Measurements from ENCODE around the gene DCAF10.
"Not testable (repeated sequence)": the region's sequence is repeated elsewhere in the genome, so short reads cannot be mapped to it uniquely, and the experiment has no call there.

DCAF10 gene

GRCh38 chr9:37778534-37778933 lies 22.1 kb upstream of the DCAF10 start:
- Mint-ChIP-seq H3K4me1 (peaks cover 35% of the 10 kb centered on the region), H3K4me3 (no peak overlapping the region), H3K36me3 (peaks cover 21% of the 10 kb centered on the region), H3K9me3 (no peaks in the 10 kb centered on the region), H3K27me3 (no peaks in the 10 kb centered on the region), H3K27ac (no peak overlapping the region)

GRCh38 chr9:37784291-37784615 lies 16.3 kb upstream of the DCAF10 start:
- no peaks in the 10 kb centered on the region for H3K9me3 Mint-ChIP-seq
- peaks cover 43% of the 10 kb centered on the region for H3K4me1 Mint-ChIP-seq
- H3K27me3 Mint-ChIP-seq, result no peaks in the 10 kb centered on the region
- peak overlapping the region; percentile 97 for H3K27ac Mint-ChIP-seq
- H3K36me3 Mint-ChIP-seq, result peaks cover 10% of the 10 kb centered on the region
- H3K4me3 Mint-ChIP-seq, result peak overlapping the region; percentile 97

- Mint-ChIP-seq H3K4me3 (peak within 1 kb of the TSS; percentile 97), H3K9me3 (no peaks in the 10 kb centered on the region), H3K27ac (peak within 1 kb of the TSS; percentile 97), H3K27me3 (no peaks in the 10 kb centered on the region), H3K36me3 (peaks cover 10% of the 10 kb centered on the region), H3K4me1 (peaks cover 41% of the 10 kb centered on the region)
Measured at GRCh38 chr9:37784616-37785483, 15.7 kb upstream of the DCAF10 start, which contains the start of gene EXOSC3. Gene EXOSC3 (minus strand): TSS chr9:37785064. CDS start chr9:37785044, 20 bp downstream.

- no peaks in the 10 kb centered on the region for H3K9me3 Mint-ChIP-seq
- H3K4me3 Mint-ChIP-seq, result no peak overlapping the region
- peaks cover 15% of the 10 kb centered on the region for H3K36me3 Mint-ChIP-seq
- no peaks in the 10 kb centered on the region for H3K27me3 Mint-ChIP-seq
- H3K27ac Mint-ChIP-seq, result no peak overlapping the region
- H3K4me1 Mint-ChIP-seq, result peaks cover 23% of the 10 kb centered on the region
Measured at GRCh38 chr9:37787059-37787458, 13.5 kb upstream of the DCAF10 start.

- Mint-ChIP-seq H3K4me1 (peaks cover 10% of the 10 kb centered on the region), H3K27ac (no peak overlapping the region), H3K36me3 (peaks cover 6% of the 10 kb centered on the region), H3K9me3 (no peaks in the 10 kb centered on the region), H3K4me3 (no peak overlapping the region), H3K27me3 (no peaks in the 10 kb centered on the region)
Measured at GRCh38 chr9:37788332-37788731, 12.3 kb upstream of the DCAF10 start.

- no peaks in the 10 kb centered on the region for H3K27me3 Mint-ChIP-seq
- H3K36me3 Mint-ChIP-seq, result peaks cover 6% of the 10 kb centered on the region
- no peak overlapping the region for H3K27ac Mint-ChIP-seq
- no peaks in the 10 kb centered on the region for H3K9me3 Mint-ChIP-seq
- H3K4me3 Mint-ChIP-seq, result no peak overlapping the region
- peaks cover 5% of the 10 kb centered on the region for H3K4me1 Mint-ChIP-seq
Measured at GRCh38 chr9:37790096-37790495, 10.5 kb upstream of the DCAF10 start.

- Mint-ChIP-seq H3K4me3 (no peak overlapping the region), H3K4me1 (no peaks in the 10 kb centered on the region), H3K36me3 (peaks cover 6% of the 10 kb centered on the region), H3K27me3 (no peaks in the 10 kb centered on the region), H3K9me3 (no peaks in the 10 kb centered on the region), H3K27ac (no peak overlapping the region)
Measured at GRCh38 chr9:37792122-37792521, 8.5 kb upstream of the DCAF10 start.

GRCh38 chr9:37796232-37796631 lies 4.4 kb upstream of the DCAF10 start:
- Mint-ChIP-seq H3K27me3 (no peaks in the 10 kb centered on the region), H3K4me3 (no peak overlapping the region), H3K4me1 (peaks cover 17% of the 10 kb centered on the region), H3K36me3 (peaks cover 5% of the 10 kb centered on the region), H3K9me3 (no peaks in the 10 kb centered on the region), H3K27ac (no peak overlapping the region)

- H3K4me3 Mint-ChIP-seq, result no peak overlapping the region
Measured at GRCh38 chr9:37798677-37799076, 1.9 kb upstream of the DCAF10 start.

GRCh38 chr9:37801287-37801850 lies 772 bp downstream of the DCAF10 start:
- Mint-ChIP-seq H3K4me1 (peaks cover 58% of the 10 kb centered on the region), H3K9me3 (no peaks in the 10 kb centered on the region)

More at GRCh38 chr9:37798677-37799076, 1.9 kb upstream of the DCAF10 start:
- Mint-ChIP-seq H3K27me3 (no peaks in the 10 kb centered on the region), H3K27ac (no peak overlapping the region), H3K9me3 (no peaks in the 10 kb centered on the region), H3K36me3 (peaks cover 1% of the 10 kb centered on the region), H3K4me1 (peaks cover 35% of the 10 kb centered on the region)

GRCh38 chr9:37801959-37802711 lies 1.5 kb downstream of the DCAF10 start:
- Mint-ChIP-seq H3K27ac (peak overlapping the region; percentile 77), H3K36me3 (peaks cover 3% of the 10 kb centered on the region), H3K27me3 (no peaks in the 10 kb centered on the region), H3K4me3 (peak overlapping the region; percentile 91), H3K4me1 (peaks cover 63% of the 10 kb centered on the region), H3K9me3 (no peaks in the 10 kb centered on the region)

More at GRCh38 chr9:37801287-37801850, 772 bp downstream of the DCAF10 start:
- H3K36me3 Mint-ChIP-seq, result peaks cover 3% of the 10 kb centered on the region
- H3K4me3 Mint-ChIP-seq, result peak overlapping the region; percentile 91
- H3K27ac Mint-ChIP-seq, result peak overlapping the region; percentile 77
- no peaks in the 10 kb centered on the region for H3K27me3 Mint-ChIP-seq

- no peak overlapping the region for H3K4me3 Mint-ChIP-seq
- no peak overlapping the region for H3K27ac Mint-ChIP-seq
- no peaks in the 10 kb centered on the region for H3K27me3 Mint-ChIP-seq
- H3K4me1 Mint-ChIP-seq, result peaks cover 58% of the 10 kb centered on the region
- peaks cover 1% of the 10 kb centered on the region for H3K36me3 Mint-ChIP-seq
- no peaks in the 10 kb centered on the region for H3K9me3 Mint-ChIP-seq
Measured at GRCh38 chr9:37806271-37806670, 5.7 kb downstream of the DCAF10 start.

GRCh38 chr9:37809676-37810075 lies 9.1 kb downstream of the DCAF10 start:
- not testable (repeated sequence) for H3K4me3 Mint-ChIP-seq, H3K27ac Mint-ChIP-seq, H3K36me3 Mint-ChIP-seq, H3K27me3 Mint-ChIP-seq, H3K9me3 Mint-ChIP-seq
- peaks cover 48% of the 10 kb centered on the region for H3K4me1 Mint-ChIP-seq

GRCh38 chr9:37811906-37812476 lies 11.4 kb downstream of the DCAF10 start:
- H3K27me3 Mint-ChIP-seq, result no peaks in the 10 kb centered on the region
- H3K9me3 Mint-ChIP-seq, result no peaks in the 10 kb centered on the region
- H3K4me1 Mint-ChIP-seq, result peaks cover 34% of the 10 kb centered on the region
- peaks cover 5% of the 10 kb centered on the region for H3K36me3 Mint-ChIP-seq
- H3K4me3 Mint-ChIP-seq, result no peak overlapping the region
- H3K27ac Mint-ChIP-seq, result no peak overlapping the region

- Mint-ChIP-seq H3K4me1 (peaks cover 34% of the 10 kb centered on the region), H3K9me3 (no peaks in the 10 kb centered on the region), H3K27ac (no peak overlapping the region), H3K36me3 (peaks cover 5% of the 10 kb centered on the region), H3K4me3 (no peak overlapping the region), H3K27me3 (no peaks in the 10 kb centered on the region)
Measured at GRCh38 chr9:37812773-37813379, 12.3 kb downstream of the DCAF10 start.

Data from activated naive CD4-positive, alpha-beta T cell treated with anti-CD3 and anti-CD28 coated beads, Interleukin-2, amount 50 U/mL, for 24 hours (primary cell).